ENCODE measurements around the gene ZFR.

GRCh38 chr5:32311404-32312196, 132.9 kb downstream of the ZFR start:
- TF ChIP-seq POLR2A (IDR thresholded peaks at IDR 0.05): no peak
- no peak for TF ChIP-seq CTCF (IDR thresholded peaks at IDR 0.05)

All from lower leg skin (tissue), 3 donors.